CD4-positive, alpha-beta T cell (primary cell): Measurements from ENCODE around the gene ACBD6. TPM values are rescaled to one million over a fixed set of nuclear protein-coding genes. Genes with fewer than 3 reads are reported as not detected.

ENCODE experiments used
- ATAC-seq: fragments of 200-7000 bp; cut with Tn5 transposase; one replicate; pipeline ENCODE4 v1.10.0; 2022; ENCODE audit warnings: mild to moderate bottlenecking; ENCODE audit not compliant: poor library complexity
- CTCF ChIA-PET: fragments of 350-600 bp; sonication (Branson Sonifier 250); formaldehyde crosslinking; loops from one replicate; lab custom pipeline; 2021; ENCODE audit warnings: antibody characterized with exemption, inconsistent platforms; lab: Charles Lee
- POLR2A ChIA-PET: fragments of 350-600 bp; sonication (Branson Sonifier 250); formaldehyde crosslinking; loops from one replicate; lab custom pipeline; 2021; ENCODE audit warnings: antibody characterized with exemption, inconsistent platforms; lab: Charles Lee
- DNase-seq, 14 experiments: peaks; one replicate each; pipeline ENCODE4 v3.0.0-alpha.2; 2013 to 2020; ENCODE audit warnings: mixed read lengths in 2 of 14
- H3K27ac ChIP-seq, 2 donors: one replicate each; pipeline versions ENCODE4 v1.5.1 to v1.7.0; 2013; ENCODE audit warnings: low read length in 2 of 2, low read depth in 1 of 2, mild to moderate bottlenecking in 1 of 2
- H3K27me3 ChIP-seq, 2 experiments: 1 replicate in 1 of 2; 2 replicates in 1 of 2; pipeline versions ENCODE4 v1.6.1 to v1.7.0; 2013; ENCODE audit warnings: low read length in 2 of 2, control low read depth in 1 of 2, mild to moderate bottlenecking in 1 of 2, moderate library complexity in 1 of 2; ENCODE audit not compliant: insufficient read depth in 2 of 2, control insufficient read depth in 1 of 2
- H3K36me3 ChIP-seq: one replicate; pipeline ENCODE4 v1.6.1; 2013; ENCODE audit warnings: low read length, control low read depth; ENCODE audit not compliant: insufficient read depth
- H3K4me1 ChIP-seq: one replicate; pipeline ENCODE4 v1.6.1; 2013; ENCODE audit warnings: low read length, control low read depth; ENCODE audit not compliant: insufficient read depth
- H3K4me3 ChIP-seq: one replicate; pipeline ENCODE4 v1.5.1; 2013; ENCODE audit warnings: mild to moderate bottlenecking, low read length, moderate library complexity
- H3K9me3 ChIP-seq, 2 experiments: 1 replicate in 1 of 2; 2 replicates in 1 of 2; pipeline versions ENCODE4 v1.6.1 to v1.7.0; 2013; ENCODE audit warnings: low read length in 2 of 2, mild to moderate bottlenecking in 2 of 2, control low read depth in 1 of 2, moderate library complexity in 1 of 2; ENCODE audit not compliant: control insufficient read depth in 1 of 2, insufficient read depth in 1 of 2
- H3K27ac Mint-ChIP-seq: one replicate; pipeline ENCODE4 v1.8.0; 2020; ENCODE audit warnings: mixed read lengths
- H3K27me3 Mint-ChIP-seq: one replicate; pipeline ENCODE4 v1.8.0; 2021; ENCODE audit warnings: mixed read lengths
- H3K36me3 Mint-ChIP-seq: one replicate; pipeline ENCODE4 v1.8.0; 2021; ENCODE audit warnings: low read depth, mixed read lengths
- H3K4me1 Mint-ChIP-seq: one replicate; pipeline ENCODE4 v1.8.0; 2021; ENCODE audit warnings: low read depth, mixed read lengths
- H3K4me3 Mint-ChIP-seq: one replicate; pipeline ENCODE4 v1.8.0; 2020; ENCODE audit warnings: mild to moderate bottlenecking, mixed read lengths
- H3K9me3 Mint-ChIP-seq: one replicate; pipeline ENCODE4 v1.8.0; 2020; ENCODE audit warnings: mixed read lengths
- intact Hi-C, 2 experiments: fragments of 100-400 bp; cut with DNase I in 1 of 2; cut with micrococcal nuclease in 1 of 2; formaldehyde crosslinking; loops; one replicate each; pipeline versions ENCODE4 v1.15.1 to v1.9.0; 2023 to 2025; cut with DNase I, micrococcal nuclease
- total RNA-seq, 174 experiments: library from RNA in 2 of 174; stranded (reverse) in 2 of 174; gene quantifications; one replicate each; pipeline ENCODE4 v1.2.3 and lab custom pipeline; 2021 to 2026
- TF ChIP-seq, protein P1 (sequence below): fragments of 200-600 bp; IDR thresholded peaks from one replicate; pipeline ENCODE4 v1.8.0; 2022; ENCODE audit warnings: antibody characterized with exemption, mild to moderate bottlenecking

Gene ACBD6
- total RNA-seq, 2 experiments from 2014 or later, result 28.2 to 28.8 TPM

DNA sequence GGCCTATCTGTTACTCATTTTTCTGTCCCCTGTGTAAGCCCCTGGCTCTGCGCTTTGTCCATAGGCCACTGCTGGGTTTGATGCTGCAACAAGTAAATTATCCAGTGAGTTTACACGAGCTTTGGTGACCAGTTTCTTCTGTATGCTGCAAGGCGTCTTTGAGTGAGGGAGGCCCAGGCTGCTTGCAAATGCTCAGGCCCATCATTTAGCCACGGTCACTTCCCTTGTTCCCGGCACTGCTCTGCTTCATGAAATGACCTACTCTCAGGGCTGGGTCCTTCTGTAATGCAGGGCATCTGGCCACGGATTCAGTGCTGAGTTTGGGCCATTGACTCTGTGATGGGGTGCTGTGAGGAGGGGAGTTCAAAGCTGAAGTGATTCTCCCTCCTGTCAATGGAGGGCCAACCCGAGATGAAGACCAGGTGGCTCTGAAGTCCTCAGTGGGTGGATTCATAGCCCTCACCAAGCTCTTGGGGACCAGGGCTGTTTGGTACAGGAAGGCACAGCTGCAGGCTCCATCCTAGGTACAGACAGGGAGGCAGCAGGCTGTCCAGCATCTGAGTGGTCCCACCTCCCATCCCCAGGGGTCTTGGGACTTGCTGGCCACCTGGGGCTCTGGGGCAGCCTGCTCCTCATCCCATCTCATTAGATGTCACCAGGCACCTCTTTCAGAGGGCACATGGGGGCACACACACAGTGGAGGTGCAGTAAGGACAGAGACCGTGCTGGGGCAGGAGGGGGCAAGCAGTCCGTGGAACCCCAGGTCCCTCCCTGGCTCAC lies 250.7 kb downstream of the ACBD6 start:
- TF ChIP-seq, protein P1, sequence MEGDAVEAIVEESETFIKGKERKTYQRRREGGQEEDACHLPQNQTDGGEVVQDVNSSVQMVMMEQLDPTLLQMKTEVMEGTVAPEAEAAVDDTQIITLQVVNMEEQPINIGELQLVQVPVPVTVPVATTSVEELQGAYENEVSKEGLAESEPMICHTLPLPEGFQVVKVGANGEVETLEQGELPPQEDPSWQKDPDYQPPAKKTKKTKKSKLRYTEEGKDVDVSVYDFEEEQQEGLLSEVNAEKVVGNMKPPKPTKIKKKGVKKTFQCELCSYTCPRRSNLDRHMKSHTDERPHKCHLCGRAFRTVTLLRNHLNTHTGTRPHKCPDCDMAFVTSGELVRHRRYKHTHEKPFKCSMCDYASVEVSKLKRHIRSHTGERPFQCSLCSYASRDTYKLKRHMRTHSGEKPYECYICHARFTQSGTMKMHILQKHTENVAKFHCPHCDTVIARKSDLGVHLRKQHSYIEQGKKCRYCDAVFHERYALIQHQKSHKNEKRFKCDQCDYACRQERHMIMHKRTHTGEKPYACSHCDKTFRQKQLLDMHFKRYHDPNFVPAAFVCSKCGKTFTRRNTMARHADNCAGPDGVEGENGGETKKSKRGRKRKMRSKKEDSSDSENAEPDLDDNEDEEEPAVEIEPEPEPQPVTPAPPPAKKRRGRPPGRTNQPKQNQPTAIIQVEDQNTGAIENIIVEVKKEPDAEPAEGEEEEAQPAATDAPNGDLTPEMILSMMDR, result no peak
- no peak overlapping the region for H3K4me3 Mint-ChIP-seq

DNA sequence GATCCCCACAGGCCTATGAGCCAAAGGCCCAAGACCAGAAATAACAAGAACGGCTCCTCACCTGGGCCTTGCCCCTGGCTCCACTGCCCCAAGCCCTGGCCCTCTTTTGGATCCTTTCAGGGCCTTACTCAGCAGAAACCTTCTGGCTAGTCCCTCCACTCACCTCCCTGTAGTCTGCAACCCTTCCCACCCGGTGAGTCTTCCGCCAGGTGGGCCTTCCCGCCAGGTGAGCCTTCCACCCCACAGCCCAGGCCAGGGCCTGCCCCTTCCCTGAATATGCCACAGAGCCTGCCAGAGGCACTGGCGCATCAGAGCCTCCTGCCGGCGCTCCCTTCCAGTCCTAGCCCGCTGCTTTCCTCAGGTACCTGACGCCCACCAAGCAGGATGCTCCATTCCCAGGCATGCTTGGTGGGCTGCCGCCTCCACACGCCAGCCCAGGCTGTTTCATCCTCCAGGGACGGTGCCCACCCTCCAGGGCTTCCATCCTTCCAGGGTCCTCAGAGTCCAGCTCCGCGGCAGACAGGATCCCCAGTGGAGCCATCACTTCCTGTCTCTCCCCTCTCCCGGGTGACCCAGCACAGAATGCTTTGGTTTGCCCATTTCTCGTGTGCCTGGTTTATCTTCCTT lies 251.4 kb downstream of the ACBD6 start:
- CTCF ChIA-PET, result no interaction called here
- H3K27me3 ChIP-seq, result peaks cover 20 to 33% of the 10 kb centered on the region in 2 experiments
- DNase-seq, result no peak

More for the DNA sequence above, 250.7 kb downstream of the ACBD6 start:
- Mint-ChIP-seq H3K27ac (no peak overlapping the region), H3K9me3 (no peaks in the 10 kb centered on the region), H3K27me3 (peaks cover 75% of the 10 kb centered on the region), H3K36me3 (no peaks in the 10 kb centered on the region), H3K4me1 (no peaks in the 10 kb centered on the region)
- DNase-seq (no peak), ATAC-seq (no peak)
- intact Hi-C loops, result loop anchor here (1.0 to 2.0 kb wide), 3 partner anchors 165 to 231 kb away; no protein-coding TSS in a partner anchor
- CTCF ChIA-PET, result no interaction called here
- Histone ChIP-seq H3K36me3 (no peaks in the 10 kb centered on the region), H3K9me3 (peaks cover 0 to 5% of the 10 kb centered on the region in 2 experiments), H3K27me3 (peaks cover 24 to 40% of the 10 kb centered on the region in 2 experiments), H3K27ac (no peak overlapping the region), H3K4me1 (no peaks in the 10 kb centered on the region), H3K4me3 (no peak overlapping the region)
- POLR2A ChIA-PET, result no interaction called here

DNA sequence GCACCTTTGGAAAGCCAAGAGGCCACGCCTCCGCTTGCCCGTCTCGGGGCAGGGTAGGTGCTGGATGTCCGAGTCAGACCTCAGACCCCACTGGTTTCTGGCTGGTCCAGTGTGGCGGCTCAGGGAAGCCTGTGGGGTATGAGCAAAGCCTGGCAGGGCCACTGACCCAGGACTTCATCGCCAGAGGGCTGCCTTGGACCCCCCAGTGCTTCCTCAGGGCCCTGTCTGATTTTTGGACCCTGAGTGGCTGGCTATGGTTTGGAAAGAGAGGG lies 251.9 kb downstream of the ACBD6 start:
- no peak for DNase-seq
- Mint-ChIP-seq H3K27me3 (peaks cover 71% of the 10 kb centered on the region), H3K36me3 (no peaks in the 10 kb centered on the region), H3K9me3 (no peaks in the 10 kb centered on the region), H3K27ac (no peak overlapping the region), H3K4me3 (no peak overlapping the region), H3K4me1 (no peaks in the 10 kb centered on the region)
- TF ChIP-seq, protein P1, result no peak
- Histone ChIP-seq H3K27ac (no peak overlapping the region), H3K9me3 (peaks cover 0 to 5% of the 10 kb centered on the region in 2 experiments), H3K4me3 (no peak overlapping the region), H3K4me1 (no peaks in the 10 kb centered on the region), H3K27me3 (peaks cover 15 to 30% of the 10 kb centered on the region in 2 experiments), H3K36me3 (no peaks in the 10 kb centered on the region)
- CTCF ChIA-PET, result no interaction called here
- POLR2A ChIA-PET, result no interaction called here
- no peak for ATAC-seq
- intact Hi-C loops, result no loop called here

More for the DNA sequence above, 251.4 kb downstream of the ACBD6 start:
- Mint-ChIP-seq H3K27ac (no peak overlapping the region), H3K4me3 (no peak overlapping the region), H3K27me3 (peaks cover 71% of the 10 kb centered on the region), H3K36me3 (no peaks in the 10 kb centered on the region), H3K4me1 (no peaks in the 10 kb centered on the region), H3K9me3 (no peaks in the 10 kb centered on the region)
- H3K36me3 ChIP-seq, result no peaks in the 10 kb centered on the region
- no peaks in the 10 kb centered on the region for H3K4me1 ChIP-seq
- peaks cover 0 to 5% of the 10 kb centered on the region in 2 experiments for H3K9me3 ChIP-seq
- ATAC-seq, result no peak
- POLR2A ChIA-PET, result no interaction called here
- H3K27ac ChIP-seq, result no peak overlapping the region
- intact Hi-C loops, result no loop called here
- no peak overlapping the region for H3K4me3 ChIP-seq
- TF ChIP-seq, protein P1, result no peak
